GM19238 (cell line): ENCODE results near the gene RBM15.

Source experiments
- DNase-seq: peaks from one replicate; pipeline ENCODE4 v3.0.0; 2011; ENCODE audit warnings: low spot score; ENCODE audit not compliant: insufficient read length

RBM15 gene

GRCh38 chr1:110347182-110347893 is 8.2 kb downstream of the RBM15 start:
- DNase-seq: no peak

GRCh38 chr1:110348050-110348449 is 8.9 kb downstream of the RBM15 start:
- DNase-seq: no peak

- DNase-seq: no peak
Measured at GRCh38 chr1:110348771-110349170, 9.6 kb downstream of the RBM15 start.

GRCh38 chr1:110350360-110350759 is 11.2 kb downstream of the RBM15 start:
- DNase-seq: no peak

- DNase-seq: no peak
Measured at GRCh38 chr1:110355321-110355720, 16.1 kb downstream of the RBM15 start.

GRCh38 chr1:110356379-110356778 is 17.2 kb downstream of the RBM15 start:
- no peak for DNase-seq

GRCh38 chr1:110360431-110360830 is 21.3 kb downstream of the RBM15 start:
- DNase-seq: no peak

GRCh38 chr1:110361856-110362255 is 22.7 kb downstream of the RBM15 start:
- no peak for DNase-seq

GRCh38 chr1:110364221-110364620 is 25.0 kb downstream of the RBM15 start:
- DNase-seq: no peak

GRCh38 chr1:110370827-110371226 is 31.6 kb downstream of the RBM15 start:
- no peak for DNase-seq

- no peak for DNase-seq
Measured at GRCh38 chr1:110375490-110375889, 36.3 kb downstream of the RBM15 start.

- no peak for DNase-seq
Measured at GRCh38 chr1:110380672-110381283, 41.6 kb downstream of the RBM15 start.

- no peak for DNase-seq
Measured at GRCh38 chr1:110383251-110383990, 44.2 kb downstream of the RBM15 start.

- DNase-seq: peak; percentile 35
Measured at GRCh38 chr1:110384581-110385321, 45.6 kb downstream of the RBM15 start.

- DNase-seq: no peak
Measured at GRCh38 chr1:110385369-110385768, 46.2 kb downstream of the RBM15 start.

- DNase-seq: no peak
Measured at GRCh38 chr1:110387048-110387754, 48.0 kb downstream of the RBM15 start.

GRCh38 chr1:110390096-110390495 is 50.9 kb downstream of the RBM15 start:
- no peak for DNase-seq

GRCh38 chr1:110390692-110391245 is 51.6 kb downstream of the RBM15 start, which contains the start of gene SLC16A4:
Gene SLC16A4, minus strand, starts transcription at chr1:110391026. Its CDS starts 1,703 bp downstream, at chr1:110389323.
- DNase-seq: no peak

GRCh38 chr1:110393286-110393685 is 54.1 kb downstream of the RBM15 start:
- no peak for DNase-seq

- DNase-seq: no peak
Measured at GRCh38 chr1:110393691-110394492, 54.7 kb downstream of the RBM15 start.
